Measurements from ENCODE around the gene TAS1R3. TPM values are rescaled to one million over a fixed set of nuclear protein-coding genes. Genes with fewer than 3 reads are reported as not detected.

Gene TAS1R3
- total and polyA plus RNA-seq, 2 donors (not counting 1 experiment from before 2014, with no cell fraction given) = 4.1 to 11.7 TPM

DNA sequence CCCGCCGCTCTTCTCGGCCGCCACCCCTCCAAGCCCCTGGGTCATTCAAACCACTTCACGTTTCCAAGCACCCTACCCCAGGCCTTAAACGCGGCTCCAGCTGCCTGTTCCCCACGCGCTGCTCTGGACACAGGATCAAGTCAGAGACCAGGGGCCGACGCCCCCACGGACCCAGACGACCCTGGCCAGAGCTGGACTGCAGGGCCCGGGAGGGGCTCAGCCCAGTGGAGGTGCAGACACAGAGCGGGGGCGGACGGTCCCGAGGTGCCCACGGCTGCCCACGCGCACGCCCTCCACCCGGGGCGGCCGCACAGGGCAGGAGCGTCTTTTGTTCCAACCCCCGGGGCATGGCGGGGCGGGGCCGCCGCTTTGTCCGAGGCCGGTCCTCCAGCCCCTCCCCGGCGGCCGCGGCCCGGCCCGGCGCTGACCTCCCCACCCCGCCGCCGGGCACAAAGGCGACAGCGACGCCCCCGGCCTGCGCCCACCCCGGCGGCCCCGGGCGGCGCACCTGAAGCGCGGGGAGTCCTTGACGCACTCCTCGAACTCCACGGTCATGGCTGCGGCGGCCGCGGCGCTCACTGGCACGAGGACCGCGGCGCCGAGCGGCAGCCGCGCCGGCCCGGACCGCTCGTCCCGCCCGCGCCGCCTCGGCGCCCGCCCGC, 23.7 kb upstream of the TAS1R3 start:
- Histone ChIP-seq H3K4me2 (replicated peaks; ENCODE audit: low read depth, low read length, poor library complexity, severe bottlenecking) (peak overlapping the region; percentile 99), H3K9ac (ENCODE audit: low read length) (peak overlapping the region; percentile 76), H3K27ac (ENCODE audit: low read length in 2 of 2) (peak overlapping the region in 1 of 2 donors; percentile 41), H3K9me3 (ENCODE audit: control extremely low read depth in 1 of 3, control insufficient read depth in 2 of 3, insufficient read depth in 1 of 3, low read length in 2 of 3) (no peaks in the 10 kb centered on the region), H3K4me1 (ENCODE audit: control insufficient read depth in 2 of 2, insufficient read depth in 2 of 2, low read length in 2 of 2) (peaks cover 34 to 47% of the 10 kb centered on the region in 2 donors), H2AFZ (ENCODE audit: insufficient read depth, low read depth, low read length, poor library complexity, severe bottlenecking) (peak overlapping the region; percentile 69), H3K36me3 (replicated peaks in 1 of 2; ENCODE audit: control extremely low read depth in 1 of 2, control insufficient read depth in 1 of 2, extremely low read depth in 1 of 2, insufficient read depth in 2 of 2, low read length in 1 of 2) (peaks cover 0 to 12% of the 10 kb centered on the region in 2 experiments), H3K79me2 (ENCODE audit: control insufficient read depth, insufficient read depth, low read length) (peaks cover 39% of the 10 kb centered on the region), H3K27me3 (replicated peaks in 1 of 4; ENCODE audit: control extremely low read depth in 1 of 4, control insufficient read depth in 3 of 4, insufficient read depth in 4 of 4, low read length in 3 of 4) (no peaks in the 10 kb centered on the region), H4K20me1 (ENCODE audit: control insufficient read depth, insufficient read depth, low read length, poor library complexity, severe bottlenecking) (peaks cover 36% of the 10 kb centered on the region), H3K4me3 (ENCODE audit: control extremely low read depth in 1 of 5, extremely low read depth in 1 of 5, insufficient read depth in 1 of 5, low read depth in 2 of 5, low read length in 4 of 5) (peak overlapping the region; percentile 31 to 73 (median 66))
- DNase-seq = peak; percentile 40
- POLR2A ChIA-PET = interaction anchor here (0.5 to 0.6 kb wide), 2 partner anchors 260 to 266 kb away, joined by 4 to 5 read pairs; no protein-coding TSS in a partner anchor
- H3K27me3 Mint-ChIP-seq = no peaks in the 10 kb centered on the region
- WGBS (ENCODE audit: insufficient coverage) = under 1% methylated on average over 83 of the region's 83 CpGs
- H3K4me1 Mint-ChIP-seq = peaks cover 35% of the 10 kb centered on the region
- ATAC-seq (ENCODE audit: low read depth) = peak; percentile 0
- intact Hi-C loops (cut with micrococcal nuclease) = loop anchor here (5.0 kb wide), 3 partner anchors 75 to 295 kb away; partner anchors contain the start of genes B3GALT6, ISG15 and SDF4
- no peak for TF ChIP-seq EZH2 (IDR thresholded peaks at IDR 0.05; ENCODE audit: borderline replicate concordance, insufficient read depth, low read depth, low read length, poor library complexity, severe bottlenecking)
- TF ChIP-seq, protein P1, sequence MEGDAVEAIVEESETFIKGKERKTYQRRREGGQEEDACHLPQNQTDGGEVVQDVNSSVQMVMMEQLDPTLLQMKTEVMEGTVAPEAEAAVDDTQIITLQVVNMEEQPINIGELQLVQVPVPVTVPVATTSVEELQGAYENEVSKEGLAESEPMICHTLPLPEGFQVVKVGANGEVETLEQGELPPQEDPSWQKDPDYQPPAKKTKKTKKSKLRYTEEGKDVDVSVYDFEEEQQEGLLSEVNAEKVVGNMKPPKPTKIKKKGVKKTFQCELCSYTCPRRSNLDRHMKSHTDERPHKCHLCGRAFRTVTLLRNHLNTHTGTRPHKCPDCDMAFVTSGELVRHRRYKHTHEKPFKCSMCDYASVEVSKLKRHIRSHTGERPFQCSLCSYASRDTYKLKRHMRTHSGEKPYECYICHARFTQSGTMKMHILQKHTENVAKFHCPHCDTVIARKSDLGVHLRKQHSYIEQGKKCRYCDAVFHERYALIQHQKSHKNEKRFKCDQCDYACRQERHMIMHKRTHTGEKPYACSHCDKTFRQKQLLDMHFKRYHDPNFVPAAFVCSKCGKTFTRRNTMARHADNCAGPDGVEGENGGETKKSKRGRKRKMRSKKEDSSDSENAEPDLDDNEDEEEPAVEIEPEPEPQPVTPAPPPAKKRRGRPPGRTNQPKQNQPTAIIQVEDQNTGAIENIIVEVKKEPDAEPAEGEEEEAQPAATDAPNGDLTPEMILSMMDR (IDR thresholded peaks at IDR 0.05) = no peak
- CTCF ChIA-PET = no interaction called here
- no peaks in the 10 kb centered on the region for H3K9me3 Mint-ChIP-seq (ENCODE audit: insufficient read depth)
- peak overlapping the region; percentile 92 for H3K27ac Mint-ChIP-seq
- H3K4me3 Mint-ChIP-seq = peak overlapping the region; percentile 88
